Activated CD4-positive, alpha-beta T cell treated with anti-CD3 and anti-CD28 coated beads, Interleukin-2, amount 10 ng/mL, durations not matched to agents 24 days and 14 days (primary cell): ENCODE results near the gene SLX4IP. TPM values are rescaled to one million over a fixed set of nuclear protein-coding genes. Genes with fewer than 3 reads are reported as not detected.

ENCODE experiments used
- DNase-seq: peaks from one replicate; pipeline ENCODE4 v3.0.0; 2022
- H3K27ac Mint-ChIP-seq: one replicate; pipeline ENCODE4 v1.8.0; 2022; ENCODE audit warnings: mild to moderate bottlenecking, mixed read lengths
- H3K27me3 Mint-ChIP-seq: one replicate; pipeline ENCODE4 v1.8.0; 2022; ENCODE audit warnings: mixed read lengths
- H3K36me3 Mint-ChIP-seq: one replicate; pipeline ENCODE4 v1.8.0; 2022; ENCODE audit warnings: low read depth, mild to moderate bottlenecking, mixed read lengths
- H3K4me1 Mint-ChIP-seq: one replicate; pipeline ENCODE4 v1.8.0; 2021; ENCODE audit warnings: mixed read lengths
- H3K4me3 Mint-ChIP-seq: one replicate; pipeline ENCODE4 v1.8.0; 2022; ENCODE audit warnings: mild to moderate bottlenecking, moderate library complexity, mixed read lengths
- H3K9me3 Mint-ChIP-seq: one replicate; pipeline ENCODE4 v1.8.0; 2021; ENCODE audit warnings: mixed read lengths
- intact Hi-C: fragments of 100-400 bp; cut with micrococcal nuclease; formaldehyde crosslinking; loops from one replicate; pipeline ENCODE4 v1.15.1; 2023
- total RNA-seq: library from RNA; stranded (reverse); gene quantifications from 2 replicates; pipeline ENCODE4 v1.2.3, GENCODE V29; 2022

The SLX4IP gene
- total RNA-seq, 1 donor from 2014 or later: 6.6 TPM

GRCh38 chr20:10562899-10563298 lies 127.8 kb downstream of the SLX4IP start:
- intact Hi-C loops: no loop called here
- Mint-ChIP-seq H3K4me3 (no peak overlapping the region), H3K36me3 (peaks cover 11% of the 10 kb centered on the region), H3K27me3 (no peaks in the 10 kb centered on the region), H3K4me1 (peaks cover 45% of the 10 kb centered on the region), H3K27ac (no peak overlapping the region), H3K9me3 (peaks cover 9% of the 10 kb centered on the region)
- DNase-seq: no peak

GRCh38 chr20:10563935-10564492 lies 128.9 kb downstream of the SLX4IP start:
- no peak overlapping the region for H3K27ac Mint-ChIP-seq
- peaks cover 41% of the 10 kb centered on the region for H3K4me1 Mint-ChIP-seq

GRCh38 chr20:10565191-10565921 lies 130.3 kb downstream of the SLX4IP start:
- intact Hi-C loops: no loop called here

More at GRCh38 chr20:10563935-10564492, 128.9 kb downstream of the SLX4IP start:
- Mint-ChIP-seq H3K4me3 (peak overlapping the region; percentile 8), H3K9me3 (peaks cover 9% of the 10 kb centered on the region), H3K27me3 (no peaks in the 10 kb centered on the region), H3K36me3 (peaks cover 11% of the 10 kb centered on the region)
- peak; percentile 53 for DNase-seq
- intact Hi-C loops: no loop called here

DNA sequence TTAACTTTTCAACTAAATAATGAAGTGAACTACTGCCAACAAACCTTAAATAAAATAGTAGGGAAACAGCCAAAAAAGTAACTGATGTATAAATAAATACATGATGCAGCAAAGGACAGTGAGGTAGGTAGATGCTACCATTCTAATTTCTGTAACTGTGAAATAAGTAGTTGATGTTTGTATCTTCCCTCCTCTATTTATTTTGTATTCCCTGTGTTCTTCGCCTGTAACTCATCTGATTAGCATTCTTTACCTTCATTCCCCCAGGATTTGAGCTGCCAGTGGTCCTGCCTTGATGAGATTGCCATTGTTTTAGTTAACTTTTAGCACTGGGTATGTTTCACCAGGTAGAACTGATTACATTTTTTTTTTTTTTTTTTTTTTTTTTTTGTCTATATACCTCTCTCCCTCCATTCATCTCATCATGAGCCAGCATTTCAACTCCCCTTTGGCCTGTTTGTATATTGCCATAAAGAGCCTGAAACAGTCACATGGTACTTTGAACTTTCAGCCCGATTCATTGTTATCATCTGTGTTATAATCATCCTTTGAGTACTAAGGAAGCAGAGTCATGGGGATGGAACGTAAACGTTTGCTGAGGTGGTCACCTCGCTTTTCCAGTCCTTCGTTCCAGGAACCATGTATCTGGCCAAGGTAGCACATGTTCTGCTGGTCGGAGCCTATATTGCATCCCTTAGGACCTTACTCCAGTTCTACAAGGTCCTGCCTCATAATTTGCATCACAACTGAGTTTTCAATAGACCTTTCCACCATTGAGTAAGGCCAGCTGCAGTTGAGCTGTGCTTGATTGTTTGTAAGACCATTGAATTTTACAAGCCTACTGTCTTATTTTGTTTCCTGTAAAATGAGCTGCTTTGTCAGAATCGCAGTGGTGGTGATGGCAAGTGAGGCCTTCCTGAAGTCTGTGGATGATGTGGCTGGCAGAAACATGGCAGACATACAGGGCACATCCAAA lies 131.1 kb downstream of the SLX4IP start:
- H3K27ac Mint-ChIP-seq: no peak overlapping the region
- peaks cover 33% of the 10 kb centered on the region for H3K4me1 Mint-ChIP-seq
- H3K36me3 Mint-ChIP-seq: peaks cover 14% of the 10 kb centered on the region
- DNase-seq: no peak
- intact Hi-C loops: no loop called here
- H3K4me3 Mint-ChIP-seq: no peak overlapping the region
- H3K9me3 Mint-ChIP-seq: peaks cover 9% of the 10 kb centered on the region
- H3K27me3 Mint-ChIP-seq: no peaks in the 10 kb centered on the region

More at GRCh38 chr20:10565191-10565921, 130.3 kb downstream of the SLX4IP start:
- Mint-ChIP-seq H3K4me1 (peaks cover 33% of the 10 kb centered on the region), H3K9me3 (peaks cover 9% of the 10 kb centered on the region), H3K27ac (no peak overlapping the region), H3K4me3 (no peak overlapping the region), H3K36me3 (peaks cover 14% of the 10 kb centered on the region), H3K27me3 (no peaks in the 10 kb centered on the region)
- peak; percentile 43 for DNase-seq

DNA sequence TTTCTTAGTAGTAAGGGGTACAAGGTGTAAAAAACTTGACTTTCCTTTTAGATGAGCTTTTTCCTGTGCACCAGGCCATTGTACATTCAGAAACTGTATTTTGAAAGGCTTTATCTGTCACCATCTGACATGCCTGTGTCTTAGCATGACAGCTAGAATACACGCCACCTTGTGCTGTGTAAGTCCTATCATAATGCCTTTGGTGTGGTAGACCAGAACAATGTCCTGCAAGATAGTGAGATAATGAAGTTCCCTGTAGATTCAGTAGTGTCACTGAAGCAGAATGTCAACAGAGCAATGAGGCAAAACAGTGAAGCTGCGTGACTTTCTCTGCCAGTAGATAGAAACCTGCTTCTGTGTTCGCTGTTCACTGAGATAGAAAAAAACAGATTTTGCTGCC lies 132.9 kb downstream of the SLX4IP start:
- H3K27ac Mint-ChIP-seq: no peak overlapping the region
- peaks cover 40% of the 10 kb centered on the region for H3K4me1 Mint-ChIP-seq

DNA sequence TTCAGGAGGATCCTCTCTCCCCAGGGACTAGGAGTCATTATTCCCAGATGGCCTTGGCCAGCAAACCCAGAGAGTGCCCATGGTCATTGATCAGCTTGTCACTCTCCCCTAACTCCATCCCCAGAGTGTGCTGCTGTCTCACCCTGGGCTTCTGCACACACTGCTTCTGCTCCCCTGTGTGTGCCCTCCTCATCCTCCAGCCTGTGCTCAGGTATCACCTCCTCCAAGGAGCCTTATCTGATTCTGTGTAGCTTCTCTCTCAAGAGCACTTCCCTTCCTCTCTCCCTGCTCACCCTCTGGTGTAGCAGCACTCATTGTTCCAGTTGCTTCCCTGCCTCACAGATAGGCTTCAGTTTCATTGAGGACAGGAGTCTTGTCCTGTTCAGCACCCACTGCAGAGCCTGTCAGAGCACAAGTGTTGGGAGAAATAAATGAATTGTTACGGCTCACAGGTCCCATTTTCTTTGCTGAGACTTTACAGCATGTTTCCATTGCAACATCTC lies 136.3 kb downstream of the SLX4IP start:
- no peaks in the 10 kb centered on the region for H3K9me3 Mint-ChIP-seq
- DNase-seq: peak; percentile 55
- intact Hi-C loops: no loop called here
- H3K4me1 Mint-ChIP-seq: peaks cover 22% of the 10 kb centered on the region
- H3K4me3 Mint-ChIP-seq: no peak overlapping the region
- no peaks in the 10 kb centered on the region for H3K27me3 Mint-ChIP-seq
- peak overlapping the region; percentile 20 for H3K27ac Mint-ChIP-seq
- H3K36me3 Mint-ChIP-seq: peaks cover 5% of the 10 kb centered on the region

More for the DNA sequence above, 132.9 kb downstream of the SLX4IP start:
- Mint-ChIP-seq H3K36me3 (peaks cover 6% of the 10 kb centered on the region), H3K9me3 (peaks cover under 1% of the 10 kb centered on the region), H3K27me3 (no peaks in the 10 kb centered on the region), H3K4me3 (no peak overlapping the region)
- intact Hi-C loops: no loop called here
- peak; percentile 53 for DNase-seq

- Mint-ChIP-seq H3K4me3 (no peak overlapping the region), H3K9me3 (no peaks in the 10 kb centered on the region), H3K4me1 (peaks cover 22% of the 10 kb centered on the region), H3K27me3 (no peaks in the 10 kb centered on the region), H3K27ac (no peak overlapping the region), H3K36me3 (peaks cover 5% of the 10 kb centered on the region)
- intact Hi-C loops: no loop called here
- peak; percentile 46 for DNase-seq
Observed at GRCh38 chr20:10572853-10573252, 137.7 kb downstream of the SLX4IP start.

DNA sequence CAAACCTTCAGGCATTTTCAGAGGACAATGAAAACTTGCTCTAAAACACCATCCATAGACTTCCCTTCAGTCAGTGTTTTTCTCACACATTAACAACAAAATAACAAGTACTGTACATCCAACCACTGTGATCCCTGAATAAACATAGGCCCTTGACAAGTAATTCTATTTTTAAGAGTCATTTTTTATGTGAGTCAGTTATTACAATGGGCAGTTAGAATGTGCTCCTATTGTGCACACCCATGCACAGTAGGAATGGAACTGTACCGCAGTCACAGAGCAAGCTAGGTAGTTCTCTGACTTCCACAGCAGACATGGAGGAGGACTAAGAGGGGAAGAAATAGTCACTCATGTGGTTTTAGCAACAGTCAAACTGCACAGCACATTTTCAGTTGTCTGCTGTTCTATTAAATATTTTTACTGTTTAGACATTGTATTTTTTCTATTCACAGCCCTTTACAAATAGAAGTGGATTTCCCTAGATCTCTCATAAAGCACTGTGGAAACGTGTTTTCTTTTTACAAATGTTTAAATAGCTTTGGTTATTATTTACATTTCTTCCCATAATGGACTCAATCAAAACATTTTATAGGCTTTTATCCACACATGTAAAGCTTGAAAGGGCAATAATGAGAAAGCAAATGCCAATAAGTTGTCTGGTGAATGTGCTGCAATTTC lies 138.3 kb downstream of the SLX4IP start:
- H3K4me3 Mint-ChIP-seq: no peak overlapping the region
- H3K4me1 Mint-ChIP-seq: peaks cover 19% of the 10 kb centered on the region
- H3K27me3 Mint-ChIP-seq: no peaks in the 10 kb centered on the region
- no peaks in the 10 kb centered on the region for H3K9me3 Mint-ChIP-seq
- DNase-seq: peak; percentile 42
- H3K27ac Mint-ChIP-seq: no peak overlapping the region
- intact Hi-C loops: no loop called here
- H3K36me3 Mint-ChIP-seq: peaks cover 5% of the 10 kb centered on the region

DNA sequence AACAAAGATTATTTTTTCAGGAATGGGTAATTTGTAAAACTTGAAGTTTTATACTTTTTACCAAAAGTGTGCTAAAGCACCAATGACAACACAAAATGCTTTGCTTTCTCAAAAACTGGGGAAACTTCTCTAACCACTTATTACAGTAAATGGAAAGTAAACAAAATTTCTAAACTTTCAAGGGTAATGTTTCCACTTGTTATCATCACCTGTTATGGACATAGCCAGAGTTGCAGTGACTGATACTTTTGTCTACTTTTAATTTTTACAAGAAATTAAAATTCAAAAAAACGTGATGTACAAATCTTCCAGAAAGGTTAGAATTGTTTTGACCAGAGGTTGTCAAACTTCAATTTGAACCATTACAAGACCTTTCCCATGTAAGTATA lies 138.8 kb downstream of the SLX4IP start:
- no peak overlapping the region for H3K4me3 Mint-ChIP-seq

GRCh38 chr20:10576411-10577090 lies 141.4 kb downstream of the SLX4IP start:
- Mint-ChIP-seq H3K9me3 (no peaks in the 10 kb centered on the region), H3K36me3 (peaks cover 5% of the 10 kb centered on the region), H3K4me3 (no peak overlapping the region), H3K4me1 (peaks cover 27% of the 10 kb centered on the region), H3K27me3 (no peaks in the 10 kb centered on the region), H3K27ac (no peak overlapping the region)
- no peak for DNase-seq
- intact Hi-C loops: no loop called here

More for the DNA sequence above, 138.8 kb downstream of the SLX4IP start:
- no peaks in the 10 kb centered on the region for H3K27me3 Mint-ChIP-seq
- no peak overlapping the region for H3K27ac Mint-ChIP-seq
- H3K4me1 Mint-ChIP-seq: peaks cover 25% of the 10 kb centered on the region
- H3K9me3 Mint-ChIP-seq: no peaks in the 10 kb centered on the region
- intact Hi-C loops: no loop called here
- H3K36me3 Mint-ChIP-seq: peaks cover 5% of the 10 kb centered on the region
- no peak for DNase-seq

DNA sequence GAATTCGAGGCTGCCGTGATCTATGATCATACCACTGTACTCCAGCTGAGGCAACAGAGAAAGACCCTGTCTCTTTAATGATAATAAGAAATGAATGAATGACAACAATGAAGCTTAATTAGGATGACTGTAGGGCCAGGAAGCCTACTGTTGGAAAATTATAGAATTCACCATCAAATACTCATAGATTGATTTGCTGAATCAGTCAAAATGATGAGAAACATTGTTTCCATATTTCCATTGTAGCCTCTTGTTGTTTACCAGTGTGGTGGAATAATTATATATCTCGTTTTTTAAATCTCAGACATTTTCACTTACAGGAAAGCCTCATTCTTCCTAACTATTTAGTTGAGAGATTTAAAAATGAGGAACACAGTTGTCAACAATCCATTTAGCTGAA lies 142.5 kb downstream of the SLX4IP start:
- Mint-ChIP-seq H3K36me3 (peaks cover 5% of the 10 kb centered on the region), H3K4me1 (peaks cover 21% of the 10 kb centered on the region), H3K27ac (no peak overlapping the region), H3K27me3 (no peaks in the 10 kb centered on the region), H3K9me3 (no peaks in the 10 kb centered on the region), H3K4me3 (no peak overlapping the region)
- intact Hi-C loops: loop anchor here (2.0 kb wide), 1 partner anchor 21 kb away; no protein-coding TSS in a partner anchor
- DNase-seq: no peak

DNA sequence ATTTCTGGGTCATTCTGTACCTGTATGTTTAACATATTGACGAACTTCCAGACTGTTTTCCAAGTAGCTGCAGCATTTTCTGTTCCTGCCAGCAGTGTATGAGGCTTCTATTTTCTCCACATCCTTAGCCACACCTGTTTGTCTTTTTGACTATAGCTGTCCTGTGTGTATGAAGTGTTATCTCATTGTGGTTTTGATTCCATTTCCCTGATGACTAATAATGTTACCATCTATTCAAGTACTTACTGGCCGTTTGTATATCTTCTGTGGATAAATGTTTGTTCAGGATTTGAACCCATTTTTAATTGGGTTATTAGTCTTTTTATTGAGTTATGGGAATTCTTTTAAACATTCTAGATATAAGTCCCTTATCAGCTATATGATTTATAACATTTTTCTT lies 143.5 kb downstream of the SLX4IP start:
- H3K9me3 Mint-ChIP-seq: no peaks in the 10 kb centered on the region
- intact Hi-C loops: loop anchor here (2.0 kb wide), 1 partner anchor 20 kb away; no protein-coding TSS in a partner anchor
- peaks cover 5% of the 10 kb centered on the region for H3K36me3 Mint-ChIP-seq
- no peak overlapping the region for H3K4me3 Mint-ChIP-seq
- no peak for DNase-seq
- H3K27ac Mint-ChIP-seq: no peak overlapping the region
- H3K27me3 Mint-ChIP-seq: no peaks in the 10 kb centered on the region
- H3K4me1 Mint-ChIP-seq: peaks cover 15% of the 10 kb centered on the region

DNA sequence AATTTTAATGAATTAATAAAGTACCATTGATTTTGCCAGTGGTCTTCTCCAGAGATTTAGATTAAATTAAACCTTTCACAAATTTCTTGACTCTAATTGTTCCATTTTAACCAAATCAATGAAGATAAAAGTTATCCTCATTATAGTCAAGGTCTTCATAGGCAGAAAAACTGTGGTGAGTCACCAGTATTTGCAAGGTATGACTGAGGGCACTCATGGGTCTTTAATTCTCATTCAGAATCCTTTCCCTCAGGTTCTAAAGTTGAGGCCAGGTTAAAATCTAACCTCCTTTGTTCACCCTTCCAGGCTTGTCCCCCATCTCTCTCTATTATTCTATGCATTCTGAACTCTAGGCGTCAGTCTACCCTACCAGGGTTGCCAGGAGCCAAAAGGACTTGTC lies 144.8 kb downstream of the SLX4IP start:
- Mint-ChIP-seq H3K4me1 (peaks cover 14% of the 10 kb centered on the region), H3K36me3 (peaks cover 2% of the 10 kb centered on the region), H3K4me3 (no peak overlapping the region), H3K27ac (no peak overlapping the region), H3K9me3 (no peaks in the 10 kb centered on the region), H3K27me3 (no peaks in the 10 kb centered on the region)
- no peak for DNase-seq
- intact Hi-C loops: loop anchor here (2.0 kb wide), 1 partner anchor 19 kb away; no protein-coding TSS in a partner anchor
